ENCODE data around the gene DTX4.

Gene DTX4

DNA sequence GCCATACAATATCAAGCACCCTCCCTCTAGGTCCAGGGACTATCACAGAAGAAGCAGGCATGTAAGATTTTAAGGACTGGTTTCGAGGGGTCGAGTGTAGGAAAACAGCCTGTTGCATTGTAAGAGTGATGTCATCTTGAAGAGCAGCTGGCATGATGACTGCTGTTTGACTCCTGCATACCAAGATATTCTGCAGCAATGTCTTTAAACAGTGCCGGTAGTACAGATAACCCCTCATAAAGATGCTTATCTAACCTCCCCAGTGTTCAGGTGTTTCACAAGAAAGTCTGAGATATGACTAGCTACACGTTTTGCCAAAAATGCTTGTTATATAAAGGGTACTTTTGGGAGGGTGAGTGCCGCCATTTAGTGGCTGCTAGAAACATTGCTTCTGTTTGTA, 17.3 kb upstream of the DTX4 start:
- DNase-seq (no peak), ATAC-seq (ENCODE audit: insufficient read depth, low read depth) (no peak; the same call in 2 of the 3 replicates)
- Histone ChIP-seq H3K27me3 (ENCODE audit: insufficient read depth, low read length, poor library complexity) (no peaks in the 10 kb centered on the region), H3K27ac (ENCODE audit: low read length) (no peak overlapping the region), H3K9me3 (ENCODE audit: insufficient read depth, low read length, severe bottlenecking) (no peaks in the 10 kb centered on the region), H4K20me1 (ENCODE audit: insufficient read depth, low read length) (peaks cover 20% of the 10 kb centered on the region), H3K4me3 (ENCODE audit: low read depth in 1 of 2, low read length in 2 of 2) (no peak overlapping the region), H3K4me1 (ENCODE audit: insufficient read depth, low read length) (0 out of 2 replicates have a peak, but pooled peaks cover 1% of the 10 kb centered on the region), H3K36me3 (ENCODE audit: insufficient read depth, low read length) (peaks cover 41% of the 10 kb centered on the region), H3K9ac (ENCODE audit: low read depth, low read length) (no peak overlapping the region), H3K4me2 (ENCODE audit: insufficient read depth, low read length) (no peak overlapping the region), H2AFZ (ENCODE audit: low read depth, low read length) (no peak overlapping the region), H3K79me2 (ENCODE audit: insufficient read depth, low read length) (peaks cover 19% of the 10 kb centered on the region)
- TF ChIP-seq EZH2 (IDR thresholded peaks at IDR 0.05; ENCODE audit: borderline replicate concordance, low read depth, low read length, severe bottlenecking): no peak
- TF ChIP-seq, protein P1, sequence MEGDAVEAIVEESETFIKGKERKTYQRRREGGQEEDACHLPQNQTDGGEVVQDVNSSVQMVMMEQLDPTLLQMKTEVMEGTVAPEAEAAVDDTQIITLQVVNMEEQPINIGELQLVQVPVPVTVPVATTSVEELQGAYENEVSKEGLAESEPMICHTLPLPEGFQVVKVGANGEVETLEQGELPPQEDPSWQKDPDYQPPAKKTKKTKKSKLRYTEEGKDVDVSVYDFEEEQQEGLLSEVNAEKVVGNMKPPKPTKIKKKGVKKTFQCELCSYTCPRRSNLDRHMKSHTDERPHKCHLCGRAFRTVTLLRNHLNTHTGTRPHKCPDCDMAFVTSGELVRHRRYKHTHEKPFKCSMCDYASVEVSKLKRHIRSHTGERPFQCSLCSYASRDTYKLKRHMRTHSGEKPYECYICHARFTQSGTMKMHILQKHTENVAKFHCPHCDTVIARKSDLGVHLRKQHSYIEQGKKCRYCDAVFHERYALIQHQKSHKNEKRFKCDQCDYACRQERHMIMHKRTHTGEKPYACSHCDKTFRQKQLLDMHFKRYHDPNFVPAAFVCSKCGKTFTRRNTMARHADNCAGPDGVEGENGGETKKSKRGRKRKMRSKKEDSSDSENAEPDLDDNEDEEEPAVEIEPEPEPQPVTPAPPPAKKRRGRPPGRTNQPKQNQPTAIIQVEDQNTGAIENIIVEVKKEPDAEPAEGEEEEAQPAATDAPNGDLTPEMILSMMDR (IDR thresholded peaks at IDR 0.05; ENCODE audit: borderline replicate concordance, extremely low read depth, low read length, poor library complexity, severe bottlenecking): peak; percentile 8

DNA sequence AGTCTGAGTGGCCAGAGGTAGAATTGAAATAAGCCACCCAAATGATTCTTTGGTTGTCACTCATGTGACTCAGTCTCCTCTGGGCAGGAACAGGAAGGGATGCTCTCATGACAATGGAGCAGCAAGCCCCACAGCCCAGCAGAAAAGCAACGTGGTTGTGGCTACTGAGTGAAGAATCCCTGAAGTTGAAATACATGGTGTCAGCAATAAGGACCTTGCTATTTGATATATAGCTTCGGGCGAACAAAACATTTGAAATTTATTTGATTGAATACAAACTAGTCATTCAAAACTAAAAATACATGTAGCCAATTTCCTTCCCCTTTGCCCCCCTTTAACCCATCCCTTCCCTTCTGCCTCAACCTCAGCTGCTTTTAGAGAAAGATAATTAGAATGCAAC, 14.5 kb upstream of the DTX4 start:
- TF ChIP-seq EZH2 (IDR thresholded peaks at IDR 0.05; ENCODE audit: borderline replicate concordance, low read depth, low read length, severe bottlenecking): no peak
- TF ChIP-seq, protein P1 (IDR thresholded peaks at IDR 0.05; ENCODE audit: borderline replicate concordance, extremely low read depth, low read length, poor library complexity, severe bottlenecking): no peak
- peaks cover 15% of the 10 kb centered on the region for H4K20me1 ChIP-seq (ENCODE audit: insufficient read depth, low read length)

DNA sequence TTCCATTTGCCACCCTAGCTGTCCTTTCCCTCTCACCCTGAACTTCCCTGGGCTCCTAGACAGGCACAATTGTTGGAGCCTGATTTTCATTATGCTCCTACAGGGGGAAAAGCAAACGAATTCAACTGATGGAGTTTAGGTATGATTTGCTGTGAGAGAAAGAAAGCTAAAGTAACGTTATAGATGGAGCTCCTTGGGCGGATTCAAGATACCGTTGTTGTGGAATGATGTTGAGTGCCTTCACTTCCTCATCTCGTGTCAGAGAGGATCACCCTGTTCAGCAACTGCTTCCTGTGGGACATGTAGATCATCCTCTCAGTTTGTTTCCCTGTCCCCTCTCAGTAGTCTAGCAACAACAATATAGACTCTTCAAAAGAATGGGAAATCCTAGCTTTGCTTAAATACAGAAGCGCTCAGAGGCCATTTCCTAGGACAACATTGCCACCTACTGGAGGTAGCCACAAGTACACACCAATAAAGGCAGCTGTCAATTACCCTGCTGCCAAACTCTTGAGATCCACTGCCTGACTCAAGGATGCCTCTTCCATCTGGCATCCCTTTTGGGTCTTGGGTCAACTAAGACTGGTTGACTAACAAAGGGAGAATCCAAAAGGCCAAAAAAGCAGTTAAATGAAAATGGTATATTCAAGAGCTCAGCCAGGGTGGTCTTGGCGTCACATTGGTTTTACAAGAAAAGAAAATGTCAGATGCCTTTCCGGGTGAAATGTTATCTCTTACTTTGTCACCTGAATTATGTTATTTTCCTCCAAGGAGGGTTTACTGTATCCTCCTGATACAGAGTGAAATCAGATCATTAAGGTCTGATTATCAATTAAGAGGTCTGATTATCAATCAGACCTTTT, 13.5 kb upstream of the DTX4 start:
- Histone ChIP-seq H3K79me2 (ENCODE audit: insufficient read depth, low read length) (no peaks in the 10 kb centered on the region), H4K20me1 (ENCODE audit: insufficient read depth, low read length) (peaks cover 9% of the 10 kb centered on the region), H3K27ac (ENCODE audit: low read length) (no peak overlapping the region), H3K27me3 (ENCODE audit: insufficient read depth, low read length, poor library complexity) (no peaks in the 10 kb centered on the region), H2AFZ (ENCODE audit: low read depth, low read length) (peak overlapping the region; percentile 15), H3K4me3 (ENCODE audit: low read depth in 1 of 2, low read length in 2 of 2) (no peak overlapping the region), H3K9me3 (ENCODE audit: insufficient read depth, low read length, severe bottlenecking) (no peaks in the 10 kb centered on the region), H3K9ac (ENCODE audit: low read depth, low read length) (no peak overlapping the region), H3K36me3 (ENCODE audit: insufficient read depth, low read length) (peaks cover 3% of the 10 kb centered on the region; the same call in 1 of the 2 replicates), H3K4me2 (ENCODE audit: insufficient read depth, low read length) (no peak overlapping the region), H3K4me1 (ENCODE audit: insufficient read depth, low read length) (no peaks in the 10 kb centered on the region)
- peak; percentile 71 for DNase-seq
- peak; percentile 92 for ATAC-seq (ENCODE audit: insufficient read depth, low read depth)
- TF ChIP-seq EZH2 (IDR thresholded peaks at IDR 0.05; ENCODE audit: borderline replicate concordance, low read depth, low read length, severe bottlenecking): no peak
- TF ChIP-seq, protein P1 (IDR thresholded peaks at IDR 0.05; ENCODE audit: borderline replicate concordance, extremely low read depth, low read length, poor library complexity, severe bottlenecking): peak; percentile 95

More for the DNA sequence above, 14.5 kb upstream of the DTX4 start:
- H3K27me3 ChIP-seq (ENCODE audit: insufficient read depth, low read length, poor library complexity): no peaks in the 10 kb centered on the region
- no peak for ATAC-seq (ENCODE audit: insufficient read depth, low read depth)
- H3K4me1 ChIP-seq (ENCODE audit: insufficient read depth, low read length): no peaks in the 10 kb centered on the region
- no peaks in the 10 kb centered on the region for H3K79me2 ChIP-seq (ENCODE audit: insufficient read depth, low read length)
- no peak overlapping the region for H3K4me3 ChIP-seq (ENCODE audit: low read depth in 1 of 2, low read length in 2 of 2)
- no peak for DNase-seq
- H3K9me3 ChIP-seq (ENCODE audit: insufficient read depth, low read length, severe bottlenecking): no peaks in the 10 kb centered on the region
- H3K36me3 ChIP-seq (ENCODE audit: insufficient read depth, low read length): peaks cover 13% of the 10 kb centered on the region; the same call in 1 of the 2 replicates
- H3K4me2 ChIP-seq (ENCODE audit: insufficient read depth, low read length): no peak overlapping the region
- H2AFZ ChIP-seq (ENCODE audit: low read depth, low read length): no peak overlapping the region
- H3K27ac ChIP-seq (ENCODE audit: low read length): no peak overlapping the region
- no peak overlapping the region for H3K9ac ChIP-seq (ENCODE audit: low read depth, low read length)
